PC-3 (cell line): ENCODE measurements around the gene TMEM204. TPM values are rescaled to one million over a fixed set of nuclear protein-coding genes. Genes with fewer than 3 reads are reported as not detected.

Experiments used
- ATAC-seq: fragments of 200-7000 bp; cut with Tn5 transposase; 2 replicates; pipeline ENCODE4 v1.9.1; 2020; ENCODE audit warnings: mild to moderate bottlenecking, moderate library complexity
- BruUV-seq: library from RNA; stranded (reverse); fragments of 400-500 nt; replicated peaks from 2 replicates; lab custom pipeline; 2021; lab: Mats Ljungman, UMichigan
- CTCF ChIA-PET: fragments of 300-600 bp; sonication (Branson Sonifier 250); formaldehyde crosslinking; loops from one replicate; lab custom pipeline; 2022; ENCODE audit warnings: antibody characterized with exemption; lab: Charles Lee
- POLR2A ChIA-PET: fragments of 300-600 bp; sonication (Branson Sonifier 250); formaldehyde crosslinking; loops from one replicate; lab custom pipeline; 2022; ENCODE audit warnings: antibody characterized with exemption; ENCODE audit not compliant: unreplicated experiment; lab: Charles Lee
- DNase-seq: peaks from one replicate; pipeline ENCODE4 v3.0.0-alpha.2; 2015
- H2AFZ ChIP-seq: fragments of 300-600 bp; sonication (generic); 2 replicates; pipeline ENCODE4 v1.6.0; 2016; ENCODE audit warnings: antibody characterized with exemption, low read length
- H3F3A ChIP-seq: fragments of 300-600 bp; sonication (generic); one replicate; pipeline ENCODE4 v1.6.0; 2017; ENCODE audit warnings: antibody characterized with exemption, low read length, control low read depth, mild to moderate bottlenecking; ENCODE audit not compliant: unreplicated experiment
- H3K27ac ChIP-seq: fragments of 300-600 bp; sonication (generic); 2 replicates; pipeline ENCODE4 v1.5.1; 2016; ENCODE audit warnings: mild to moderate bottlenecking, low read length
- H3K27me3 ChIP-seq: fragments of 300-600 bp; sonication (generic); 2 replicates; pipeline ENCODE4 v1.6.1; 2016; ENCODE audit warnings: low read length, mixed read lengths
- H3K36me3 ChIP-seq: fragments of 300-600 bp; sonication (generic); 2 replicates; pipeline ENCODE4 v1.6.1; 2016; ENCODE audit warnings: low read depth, mixed run types, low read length, mixed read lengths
- H3K4me1 ChIP-seq: fragments of 300-600 bp; sonication (generic); 2 replicates; pipeline ENCODE4 v1.5.1; 2016; ENCODE audit warnings: low read length; ENCODE audit not compliant: insufficient read depth
- H3K4me2 ChIP-seq: fragments of 300-600 bp; sonication (generic); 2 replicates; pipeline ENCODE4 v1.6.0; 2016; ENCODE audit warnings: low read length
- H3K4me3 ChIP-seq: fragments of 300-600 bp; sonication (generic); 2 replicates; pipeline ENCODE4 v1.5.1; 2016; ENCODE audit warnings: mild to moderate bottlenecking, low read length, mixed read lengths
- H3K79me2 ChIP-seq: fragments of 300-600 bp; sonication (generic); 2 replicates; pipeline ENCODE4 v1.6.1; 2017; ENCODE audit warnings: low read length, mixed read lengths
- H3K9ac ChIP-seq: fragments of 300-600 bp; sonication (generic); 2 replicates; pipeline ENCODE4 v1.6.0; 2016; ENCODE audit warnings: mild to moderate bottlenecking, low read length
- H3K9me2 ChIP-seq: fragments of 300-600 bp; sonication (generic); replicated peaks from 2 replicates; pipeline ENCODE4 v1.6.1; 2016; ENCODE audit warnings: mixed run types, low read length, mixed read lengths
- H3K9me3 ChIP-seq: fragments of 300-600 bp; sonication (generic); 2 replicates; pipeline ENCODE4 v1.6.1; 2016; ENCODE audit warnings: low read length, mixed read lengths
- H4K20me1 ChIP-seq: fragments of 300-600 bp; sonication (generic); 2 replicates; pipeline ENCODE4 v1.6.1; 2016; ENCODE audit warnings: low read length, mixed read lengths
- EZH2 ChIP-seq: fragments of 300-600 bp; sonication (generic); IDR thresholded peaks from one replicate; pipeline ENCODE4 v1.6.1; 2017; ENCODE audit warnings: antibody characterized with exemption, mild to moderate bottlenecking, low read length; ENCODE audit not compliant: unreplicated experiment
- EZH2phosphoT487 ChIP-seq: fragments of 300-600 bp; sonication (generic); IDR thresholded peaks from 2 replicates; pipeline ENCODE4 v1.6.1; 2018; ENCODE audit warnings: mild to moderate bottlenecking, antibody characterized with exemption, low read length, borderline replicate concordance
- intact Hi-C: fragments of 100-400 bp; cut with micrococcal nuclease; formaldehyde crosslinking; loops from 2 replicates; pipeline ENCODE4 v1.9.0; 2023
- total RNA-seq: library from RNA; depleted of rRNA; stranded (reverse); fragments of >200 nt; gene quantifications from 2 replicates; pipeline ENCODE4 v1.2.3, GENCODE V29; 2014
- TF ChIP-seq, protein P1 (sequence below): fragments of 300-600 bp; sonication (generic); conservative IDR thresholded peaks from 2 replicates; pipeline ENCODE4 v1.5.1; 2017; ENCODE audit warnings: antibody characterized with exemption, low read depth, mild to moderate bottlenecking, low read length

The TMEM204 gene
- total RNA-seq, 1 experiment from 2014 or later = not detected

DNA sequence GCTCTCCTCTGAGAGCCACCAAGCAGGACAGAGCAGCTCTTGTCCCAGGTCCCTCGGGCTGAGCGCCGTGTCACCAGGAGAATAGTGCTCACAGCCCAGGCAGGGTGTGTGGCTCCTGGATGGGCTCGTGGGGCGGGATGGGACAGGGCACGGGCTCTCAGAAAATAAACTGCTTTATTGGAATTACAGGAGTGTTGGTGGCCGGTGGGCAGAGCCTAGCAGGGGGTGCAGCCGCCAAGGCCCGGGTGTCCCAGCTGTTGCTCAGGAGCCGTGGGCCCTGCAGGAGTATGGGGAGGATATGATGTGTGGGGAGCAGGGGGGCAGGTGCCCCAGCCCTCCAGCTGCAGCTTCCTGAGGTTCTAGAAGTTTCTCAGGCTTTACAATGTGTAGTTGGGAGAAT, 23.2 kb upstream of the TMEM204 start:
- Histone ChIP-seq H3F3A (no peaks in the 10 kb centered on the region), H3K79me2 (no peaks in the 10 kb centered on the region), H3K9ac (no peak overlapping the region), H3K9me3 (no peaks in the 10 kb centered on the region), H3K27ac (no peak overlapping the region), H3K4me1 (no peaks in the 10 kb centered on the region), H3K9me2 (no peaks in the 10 kb centered on the region), H4K20me1 (no peaks in the 10 kb centered on the region), H3K4me3 (no peak overlapping the region), H3K27me3 (no peaks in the 10 kb centered on the region), H3K4me2 (no peak overlapping the region), H3K36me3 (no peaks in the 10 kb centered on the region), H2AFZ (no peak overlapping the region)
- ChIA-PET POLR2A (no interaction called here), CTCF (no interaction called here)
- ATAC-seq (no peak), DNase-seq (no peak)
- BruUV-seq = no TSS peak
- no peak for TF ChIP-seq EZH2phosphoT487
- TF ChIP-seq, protein P1, sequence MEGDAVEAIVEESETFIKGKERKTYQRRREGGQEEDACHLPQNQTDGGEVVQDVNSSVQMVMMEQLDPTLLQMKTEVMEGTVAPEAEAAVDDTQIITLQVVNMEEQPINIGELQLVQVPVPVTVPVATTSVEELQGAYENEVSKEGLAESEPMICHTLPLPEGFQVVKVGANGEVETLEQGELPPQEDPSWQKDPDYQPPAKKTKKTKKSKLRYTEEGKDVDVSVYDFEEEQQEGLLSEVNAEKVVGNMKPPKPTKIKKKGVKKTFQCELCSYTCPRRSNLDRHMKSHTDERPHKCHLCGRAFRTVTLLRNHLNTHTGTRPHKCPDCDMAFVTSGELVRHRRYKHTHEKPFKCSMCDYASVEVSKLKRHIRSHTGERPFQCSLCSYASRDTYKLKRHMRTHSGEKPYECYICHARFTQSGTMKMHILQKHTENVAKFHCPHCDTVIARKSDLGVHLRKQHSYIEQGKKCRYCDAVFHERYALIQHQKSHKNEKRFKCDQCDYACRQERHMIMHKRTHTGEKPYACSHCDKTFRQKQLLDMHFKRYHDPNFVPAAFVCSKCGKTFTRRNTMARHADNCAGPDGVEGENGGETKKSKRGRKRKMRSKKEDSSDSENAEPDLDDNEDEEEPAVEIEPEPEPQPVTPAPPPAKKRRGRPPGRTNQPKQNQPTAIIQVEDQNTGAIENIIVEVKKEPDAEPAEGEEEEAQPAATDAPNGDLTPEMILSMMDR = no peak
- TF ChIP-seq EZH2 = no peak
- intact Hi-C loops = no loop called here

DNA sequence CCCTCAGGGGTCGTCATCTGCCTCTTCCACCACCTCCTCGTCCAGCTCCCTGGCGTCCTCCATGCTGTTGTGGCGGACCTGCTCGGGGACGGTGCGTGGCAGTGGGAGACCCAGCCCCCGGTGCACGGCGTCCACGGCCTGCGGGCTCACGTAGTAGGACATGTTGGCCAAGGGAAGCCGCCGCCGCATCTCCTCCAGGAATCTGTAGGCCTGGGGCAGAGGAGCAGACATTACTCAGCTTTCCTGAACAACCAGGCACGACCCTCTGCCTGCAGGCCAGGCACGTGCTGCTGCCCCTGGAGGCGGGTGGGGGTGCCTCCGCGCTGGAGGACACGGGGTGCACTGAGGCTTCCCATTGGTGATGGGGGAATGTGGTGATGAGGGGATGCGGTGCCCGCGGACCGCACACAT, 22.5 kb upstream of the TMEM204 start:
- POLR2A ChIA-PET = no interaction called here
- Histone ChIP-seq H3K4me2 (no peak overlapping the region), H3K9me2 (no peaks in the 10 kb centered on the region), H4K20me1 (no peaks in the 10 kb centered on the region), H3K27me3 (no peaks in the 10 kb centered on the region), H2AFZ (no peak overlapping the region), H3K9ac (no peak overlapping the region), H3K79me2 (no peaks in the 10 kb centered on the region), H3K4me1 (no peaks in the 10 kb centered on the region), H3F3A (no peaks in the 10 kb centered on the region), H3K9me3 (no peaks in the 10 kb centered on the region), H3K4me3 (no peak overlapping the region), H3K27ac (no peak overlapping the region), H3K36me3 (no peaks in the 10 kb centered on the region)
- CTCF ChIA-PET = no interaction called here
- DNase-seq (no peak), ATAC-seq (no peak)
- intact Hi-C loops = no loop called here
- no TSS peak for BruUV-seq
- TF ChIP-seq EZH2phosphoT487 = no peak
- TF ChIP-seq, protein P1 = no peak
- TF ChIP-seq EZH2 = no peak

DNA sequence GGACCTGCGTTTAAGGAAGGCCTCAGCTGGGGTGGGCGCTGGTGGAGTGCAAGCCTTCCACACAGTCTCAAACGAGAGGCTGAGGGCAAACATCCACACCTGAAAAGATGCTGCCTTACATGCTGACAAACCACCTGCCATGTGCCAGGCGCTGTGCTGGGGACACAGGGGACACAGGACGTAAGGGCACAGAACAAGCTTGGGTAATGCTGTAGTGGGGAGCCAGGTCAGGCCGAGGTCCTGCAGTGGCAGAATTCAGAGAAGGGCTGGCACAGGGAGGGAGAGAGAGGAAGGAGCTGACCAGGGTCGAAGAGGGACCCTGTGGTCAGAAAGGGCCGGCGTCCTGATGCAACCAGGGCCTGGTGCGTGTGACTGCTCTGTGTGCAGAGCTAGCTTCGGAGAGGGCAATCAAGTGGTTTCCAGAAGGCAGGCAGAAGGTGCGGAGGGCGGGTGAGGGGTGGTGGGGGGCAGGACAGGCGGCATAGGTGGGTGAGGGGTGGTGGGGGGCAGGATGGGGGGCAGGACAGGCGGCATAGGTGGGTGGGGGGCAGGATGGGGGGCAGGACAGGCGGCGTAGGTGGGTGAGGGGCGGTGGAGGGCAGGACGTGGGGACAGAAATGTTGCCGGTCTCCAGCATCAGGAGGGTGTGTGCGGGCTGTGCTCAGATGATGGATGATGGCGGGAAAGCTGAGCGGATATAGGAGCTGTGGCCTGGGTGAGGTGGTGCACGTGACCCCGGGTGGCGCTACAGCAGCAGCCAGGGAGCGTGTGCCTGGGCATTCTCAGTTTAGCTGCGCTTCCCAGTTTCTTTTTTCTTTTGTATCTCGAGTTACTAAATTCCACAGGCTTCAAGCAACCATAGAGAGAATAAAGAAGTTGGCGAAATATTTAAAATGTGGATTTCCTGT, 21.6 kb upstream of the TMEM204 start:
- ChIA-PET POLR2A (no interaction called here), CTCF (no interaction called here)
- Histone ChIP-seq H2AFZ (no peak overlapping the region), H3K4me2 (no peak overlapping the region), H3K27ac (no peak overlapping the region), H4K20me1 (no peaks in the 10 kb centered on the region), H3K9me2 (no peaks in the 10 kb centered on the region), H3K4me3 (no peak overlapping the region), H3K36me3 (no peaks in the 10 kb centered on the region), H3K9ac (no peak overlapping the region), H3F3A (no peaks in the 10 kb centered on the region), H3K9me3 (no peaks in the 10 kb centered on the region), H3K4me1 (no peaks in the 10 kb centered on the region), H3K27me3 (no peaks in the 10 kb centered on the region), H3K79me2 (no peaks in the 10 kb centered on the region)
- no TSS peak for BruUV-seq
- DNase-seq (no peak), ATAC-seq (no peak)
- no peak for TF ChIP-seq EZH2
- TF ChIP-seq EZH2phosphoT487 = no peak
- TF ChIP-seq, protein P1 = no peak
- intact Hi-C loops = no loop called here
